HUES48 (cell line): ENCODE measurements around the gene BCAS3.
"Not testable (repeated sequence)": the region's sequence is repeated elsewhere in the genome, so short reads cannot be mapped to it uniquely, and the experiment has no call there.

ENCODE experiments used
- H3K27ac ChIP-seq: one replicate; pipeline ENCODE4 v1.7.0; 2013; ENCODE audit warnings: low read depth, low read length, inconsistent platforms
- H3K27me3 ChIP-seq: 2 replicates; pipeline ENCODE4 v1.6.1; 2013; ENCODE audit warnings: mild to moderate bottlenecking, low read length; ENCODE audit not compliant: control insufficient read depth, insufficient read depth
- H3K36me3 ChIP-seq: 2 replicates; pipeline ENCODE4 v1.6.1; 2013; ENCODE audit warnings: low read length; ENCODE audit not compliant: control insufficient read depth, insufficient read depth
- H3K4me1 ChIP-seq: 2 replicates; pipeline ENCODE4 v1.6.1; 2013; ENCODE audit warnings: mild to moderate bottlenecking, low read length; ENCODE audit not compliant: control insufficient read depth, insufficient read depth
- H3K4me3 ChIP-seq: 2 replicates; pipeline ENCODE4 v1.5.1; 2013; ENCODE audit warnings: mild to moderate bottlenecking, low read depth, low read length
- H3K9ac ChIP-seq: 2 replicates; pipeline ENCODE4 v1.6.1; 2013; ENCODE audit warnings: mild to moderate bottlenecking, low read depth, low read length, moderate library complexity
- H3K9me3 ChIP-seq: 2 replicates; pipeline ENCODE4 v1.6.1; 2013; ENCODE audit warnings: low read length; ENCODE audit not compliant: control insufficient read depth, insufficient read depth

BCAS3 gene

DNA sequence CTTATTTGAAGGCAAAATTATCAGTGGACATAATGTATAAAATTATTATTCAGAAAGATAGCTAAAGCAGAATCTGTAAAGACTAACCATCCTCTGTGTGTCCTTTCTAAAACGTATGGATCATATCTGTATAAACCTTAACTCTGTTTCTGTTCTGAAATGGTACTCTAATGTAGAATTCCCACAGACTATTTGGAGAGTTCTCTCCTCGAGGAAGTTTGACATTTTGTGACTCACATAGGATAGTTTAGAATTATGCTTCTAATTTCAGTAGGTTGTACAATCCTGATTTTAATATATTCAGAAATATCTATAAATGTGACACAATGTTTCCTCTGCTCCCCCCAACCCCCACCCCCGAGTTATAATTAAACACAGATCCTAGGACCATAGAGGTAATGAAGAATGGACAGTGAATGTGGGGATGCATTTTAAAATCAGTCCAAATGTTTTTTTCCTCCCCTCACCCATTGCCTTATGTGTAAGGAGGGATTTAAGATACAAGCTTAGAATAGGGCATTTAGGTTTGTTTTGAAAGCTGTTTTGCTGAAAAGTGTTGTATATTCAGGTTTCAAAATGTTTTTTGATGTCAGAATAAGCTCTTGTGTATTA is 66.8 kb downstream of the BCAS3 start:
- no peaks in the 10 kb centered on the region for H3K36me3 ChIP-seq
- H3K9me3 ChIP-seq, result no peaks in the 10 kb centered on the region
- no peak overlapping the region for H3K4me3 ChIP-seq
- H3K27ac ChIP-seq, result peak overlapping the region; percentile 62
- peak overlapping the region; percentile 48; the same call in 1 of the 2 replicates for H3K9ac ChIP-seq
- H3K4me1 ChIP-seq, result peaks cover 43% of the 10 kb centered on the region
- no peaks in the 10 kb centered on the region for H3K27me3 ChIP-seq

DNA sequence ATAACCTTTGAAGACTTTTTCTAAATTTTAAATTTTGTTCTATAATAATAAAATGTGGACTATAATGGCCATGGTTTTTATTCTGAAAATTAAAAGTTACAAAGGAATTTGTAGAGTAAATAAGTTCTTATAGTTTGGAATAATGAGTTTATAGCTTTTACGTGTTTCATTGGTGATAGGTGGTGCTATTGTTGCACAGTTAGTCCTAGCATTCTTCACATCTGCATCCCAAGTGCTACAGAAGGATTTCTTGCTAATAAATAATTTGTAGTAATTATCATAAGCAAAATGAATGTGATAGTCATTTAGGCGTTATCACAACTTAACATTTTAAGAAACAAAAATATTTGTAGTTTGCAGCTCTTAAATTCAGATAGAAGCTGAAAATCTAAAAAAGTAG is 67.9 kb downstream of the BCAS3 start:
- H3K27me3 ChIP-seq, result no peaks in the 10 kb centered on the region
- H3K27ac ChIP-seq, result no peak overlapping the region
- H3K4me3 ChIP-seq, result no peak overlapping the region
- H3K9me3 ChIP-seq, result no peaks in the 10 kb centered on the region
- no peak overlapping the region for H3K9ac ChIP-seq
- peaks cover 43% of the 10 kb centered on the region for H3K4me1 ChIP-seq
- H3K36me3 ChIP-seq, result no peaks in the 10 kb centered on the region

DNA sequence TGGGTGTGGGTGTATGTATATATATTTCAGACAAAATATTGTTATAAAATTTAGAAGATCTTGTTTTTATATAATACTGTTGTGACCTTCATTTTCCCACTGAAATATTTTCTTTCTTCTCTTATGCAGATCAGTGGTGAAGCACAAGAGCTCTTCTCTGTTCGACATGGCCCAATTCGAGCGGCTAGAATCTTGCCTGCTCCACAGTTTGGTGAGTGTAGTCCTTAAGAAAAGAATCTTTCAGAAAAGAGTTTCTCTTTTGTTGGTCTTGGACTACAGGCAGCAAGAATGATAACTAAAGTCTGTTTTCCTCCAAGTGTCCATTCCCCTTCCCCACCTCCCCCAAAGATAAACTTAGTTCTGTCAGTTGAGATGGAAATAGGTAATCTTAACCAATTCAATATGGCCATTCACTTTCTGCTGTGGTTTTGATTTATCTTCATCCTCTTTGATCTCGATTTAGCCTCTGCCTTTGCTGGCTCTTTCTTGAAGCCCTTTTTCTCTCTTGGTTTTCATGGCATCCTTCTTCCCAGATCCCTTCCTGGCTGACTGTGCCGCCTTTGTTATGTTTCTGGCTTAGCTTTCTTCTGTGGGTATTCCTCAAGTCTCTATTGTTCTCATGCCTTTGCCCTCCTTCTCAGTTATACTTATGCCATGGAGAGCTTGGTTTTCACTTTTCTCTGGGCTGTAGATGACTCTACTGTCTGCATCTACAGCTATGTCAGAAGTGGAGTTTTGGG is 69.6 kb downstream of the BCAS3 start:
- no peaks in the 10 kb centered on the region for H3K36me3 ChIP-seq
- H3K27ac ChIP-seq, result peak overlapping the region; percentile 88

DNA sequence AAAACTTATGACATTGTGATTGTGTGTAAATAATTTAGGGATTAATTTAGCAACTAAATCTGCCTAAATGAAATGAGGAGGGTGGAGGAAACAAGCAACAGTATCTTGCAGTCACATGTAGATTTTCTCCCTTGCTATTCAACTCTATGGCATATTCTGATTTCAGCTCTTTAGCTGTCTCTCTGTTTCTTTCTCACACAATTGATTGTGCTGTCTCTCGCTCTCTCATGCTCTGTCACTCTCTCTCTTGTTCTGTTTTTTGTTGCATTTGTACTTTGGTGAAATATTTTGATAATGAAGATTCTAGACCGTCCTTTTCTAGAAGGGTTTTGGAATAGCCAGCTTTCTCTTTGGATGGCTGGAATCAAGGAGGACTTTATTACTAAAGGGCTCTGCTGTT is 70.6 kb downstream of the BCAS3 start:
- Histone ChIP-seq H3K4me3 (no peak overlapping the region), H3K36me3 (no peaks in the 10 kb centered on the region), H3K9ac (no peak overlapping the region), H3K9me3 (no peaks in the 10 kb centered on the region), H3K4me1 (peaks cover 42% of the 10 kb centered on the region), H3K27me3 (no peaks in the 10 kb centered on the region), H3K27ac (peak overlapping the region; percentile 88)

More for the DNA sequence above, 69.6 kb downstream of the BCAS3 start:
- H3K9me3 ChIP-seq, result no peaks in the 10 kb centered on the region
- H3K4me1 ChIP-seq, result peaks cover 43% of the 10 kb centered on the region
- no peak overlapping the region for H3K4me3 ChIP-seq
- no peaks in the 10 kb centered on the region for H3K27me3 ChIP-seq
- no peak overlapping the region; the same call in 1 of the 2 replicates for H3K9ac ChIP-seq

DNA sequence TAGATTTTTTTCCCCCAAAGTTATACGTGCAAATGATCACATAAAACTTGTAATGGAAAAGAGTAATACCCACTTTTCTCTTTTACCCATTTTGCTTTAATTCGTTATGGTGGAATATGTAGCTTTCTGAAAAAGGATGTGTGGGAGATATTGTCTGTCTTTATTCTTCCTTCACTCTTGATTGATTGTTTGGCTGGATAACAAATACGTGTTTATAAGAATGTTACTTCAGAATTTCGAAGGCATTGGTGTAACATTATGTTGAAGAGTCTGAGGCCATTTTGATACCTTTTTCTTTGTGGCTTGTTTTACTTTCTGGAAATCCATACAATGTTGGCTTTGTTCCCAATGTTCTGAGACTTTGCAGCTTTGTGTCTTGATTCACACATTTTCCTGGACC is 71.4 kb downstream of the BCAS3 start:
- Histone ChIP-seq H3K27ac (no peak overlapping the region), H3K4me3 (no peak overlapping the region), H3K4me1 (peaks cover 34% of the 10 kb centered on the region), H3K36me3 (no peaks in the 10 kb centered on the region), H3K9me3 (no peaks in the 10 kb centered on the region), H3K27me3 (no peaks in the 10 kb centered on the region), H3K9ac (no peak overlapping the region)

DNA sequence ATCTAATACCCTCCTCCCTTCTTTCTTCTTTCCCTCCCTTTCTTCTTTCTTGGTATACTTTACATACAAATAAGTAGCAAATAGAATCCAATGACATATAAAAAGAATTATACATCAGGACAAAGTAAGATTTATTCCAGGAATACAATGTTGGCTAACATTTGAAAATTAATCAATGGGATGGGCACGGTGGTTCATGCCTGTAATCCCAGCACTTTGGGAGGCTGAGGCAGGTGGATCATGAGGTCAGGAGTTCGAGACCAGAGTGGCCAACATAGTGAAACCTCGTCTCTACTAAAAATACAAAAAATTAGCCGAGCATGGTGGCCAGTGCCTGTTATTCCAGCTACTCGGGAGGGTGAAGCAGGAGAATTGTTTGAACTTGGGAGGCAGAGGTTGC is 72.1 kb downstream of the BCAS3 start:
- Histone ChIP-seq H3K27ac (no peak overlapping the region), H3K9me3 (no peaks in the 10 kb centered on the region), H3K9ac (no peak overlapping the region), H3K4me1 (peaks cover 27% of the 10 kb centered on the region), H3K27me3 (no peaks in the 10 kb centered on the region), H3K4me3 (no peak overlapping the region), H3K36me3 (no peaks in the 10 kb centered on the region)

- H3K9me3 ChIP-seq, result no peaks in the 10 kb centered on the region
Observed at GRCh38 chr17:60750640-60751039, 73.0 kb downstream of the BCAS3 start.

GRCh38 chr17:60751884-60752283 is 74.2 kb downstream of the BCAS3 start:
- Histone ChIP-seq H3K9ac (no peak overlapping the region), H3K9me3 (no peaks in the 10 kb centered on the region), H3K36me3 (no peaks in the 10 kb centered on the region), H3K4me1 (peaks cover 21% of the 10 kb centered on the region), H3K4me3 (no peak overlapping the region), H3K27ac (no peak overlapping the region), H3K27me3 (no peaks in the 10 kb centered on the region)

More at GRCh38 chr17:60750640-60751039, 73.0 kb downstream of the BCAS3 start:
- Histone ChIP-seq H3K4me1 (peaks cover 26% of the 10 kb centered on the region), H3K4me3 (no peak overlapping the region), H3K27me3 (no peaks in the 10 kb centered on the region), H3K9ac (no peak overlapping the region), H3K36me3 (no peaks in the 10 kb centered on the region), H3K27ac (no peak overlapping the region)

- Histone ChIP-seq H3K4me1 (peaks cover 10% of the 10 kb centered on the region), H3K36me3 (no peaks in the 10 kb centered on the region), H3K27me3 (no peaks in the 10 kb centered on the region), H3K4me3 (no peak overlapping the region), H3K9me3 (no peaks in the 10 kb centered on the region), H3K27ac (no peak overlapping the region), H3K9ac (no peak overlapping the region)
Observed at GRCh38 chr17:60752873-60753577, 75.4 kb downstream of the BCAS3 start.

- Histone ChIP-seq H3K9ac (no peak overlapping the region), H3K4me1 (0 out of 2 replicates have a peak, but pooled peaks cover under 1% of the 10 kb centered on the region), H3K27me3 (no peaks in the 10 kb centered on the region), H3K27ac (no peak overlapping the region), H3K36me3 (no peaks in the 10 kb centered on the region), H3K9me3 (no peaks in the 10 kb centered on the region), H3K4me3 (no peak overlapping the region)
Observed at GRCh38 chr17:60754057-60754604, 76.5 kb downstream of the BCAS3 start.

GRCh38 chr17:60756798-60757197 is 79.1 kb downstream of the BCAS3 start:
- H3K4me3 ChIP-seq, H3K36me3 ChIP-seq, H3K27ac ChIP-seq, H3K4me1 ChIP-seq, H3K9me3 ChIP-seq, H3K9ac ChIP-seq, H3K27me3 ChIP-seq: not testable (repeated sequence)
